ENCODE data around the gene NFAM1.

DNA sequence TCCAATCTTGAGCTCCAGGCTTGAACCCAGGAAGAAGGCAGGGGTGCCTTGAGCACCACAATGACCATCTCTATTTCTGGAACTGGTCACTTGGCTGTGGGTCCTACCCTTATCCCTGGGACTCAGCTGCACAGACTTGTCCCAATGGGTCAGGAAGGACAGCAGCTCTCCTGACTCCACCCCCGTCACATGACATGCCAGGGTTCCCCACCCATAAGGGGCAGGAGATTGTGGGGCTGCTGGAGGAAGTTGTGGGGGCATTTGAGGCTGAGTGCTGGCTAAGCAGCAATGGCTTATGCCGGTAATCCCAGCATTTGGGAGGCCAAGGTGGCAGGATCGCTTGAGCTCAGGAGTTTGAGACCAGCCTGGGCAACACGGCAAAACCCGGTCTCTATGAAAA is 56.2 kb downstream of the NFAM1 start:
- peak in 1 of 4 donors; percentile 16 for TF ChIP-seq POLR2A (IDR thresholded peaks at IDR 0.05)
- TF ChIP-seq, protein P1, sequence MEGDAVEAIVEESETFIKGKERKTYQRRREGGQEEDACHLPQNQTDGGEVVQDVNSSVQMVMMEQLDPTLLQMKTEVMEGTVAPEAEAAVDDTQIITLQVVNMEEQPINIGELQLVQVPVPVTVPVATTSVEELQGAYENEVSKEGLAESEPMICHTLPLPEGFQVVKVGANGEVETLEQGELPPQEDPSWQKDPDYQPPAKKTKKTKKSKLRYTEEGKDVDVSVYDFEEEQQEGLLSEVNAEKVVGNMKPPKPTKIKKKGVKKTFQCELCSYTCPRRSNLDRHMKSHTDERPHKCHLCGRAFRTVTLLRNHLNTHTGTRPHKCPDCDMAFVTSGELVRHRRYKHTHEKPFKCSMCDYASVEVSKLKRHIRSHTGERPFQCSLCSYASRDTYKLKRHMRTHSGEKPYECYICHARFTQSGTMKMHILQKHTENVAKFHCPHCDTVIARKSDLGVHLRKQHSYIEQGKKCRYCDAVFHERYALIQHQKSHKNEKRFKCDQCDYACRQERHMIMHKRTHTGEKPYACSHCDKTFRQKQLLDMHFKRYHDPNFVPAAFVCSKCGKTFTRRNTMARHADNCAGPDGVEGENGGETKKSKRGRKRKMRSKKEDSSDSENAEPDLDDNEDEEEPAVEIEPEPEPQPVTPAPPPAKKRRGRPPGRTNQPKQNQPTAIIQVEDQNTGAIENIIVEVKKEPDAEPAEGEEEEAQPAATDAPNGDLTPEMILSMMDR (IDR thresholded peaks at IDR 0.05) = no peak
